Astrocyte (in vitro differentiated cells and primary cell): ENCODE measurements around the gene KRTAP4-3.
"Not testable (repeated sequence)": the region's sequence is repeated elsewhere in the genome, so short reads cannot be mapped to it uniquely, and the experiment has no call there.

Source experiments
- EZH2 ChIP-seq: IDR thresholded peaks from 2 replicates; pipeline ENCODE4 v1.6.1; 2012; ENCODE audit warnings: mild to moderate bottlenecking, low read length, inconsistent platforms; ENCODE audit not compliant: insufficient read depth
- TF ChIP-seq, protein P1 (sequence below): IDR thresholded peaks from 2 replicates; pipeline ENCODE4 v1.5.1; 2011; ENCODE audit warnings: low read depth, mild to moderate bottlenecking, inconsistent platforms, low read length, moderate library complexity; ENCODE audit not compliant: insufficient read depth

GRCh38 chr17:41189837-41190318 lies 21.9 kb upstream of the KRTAP4-3 start, which contains the start of gene KRTAP9-1:
- TF ChIP-seq, protein P1, sequence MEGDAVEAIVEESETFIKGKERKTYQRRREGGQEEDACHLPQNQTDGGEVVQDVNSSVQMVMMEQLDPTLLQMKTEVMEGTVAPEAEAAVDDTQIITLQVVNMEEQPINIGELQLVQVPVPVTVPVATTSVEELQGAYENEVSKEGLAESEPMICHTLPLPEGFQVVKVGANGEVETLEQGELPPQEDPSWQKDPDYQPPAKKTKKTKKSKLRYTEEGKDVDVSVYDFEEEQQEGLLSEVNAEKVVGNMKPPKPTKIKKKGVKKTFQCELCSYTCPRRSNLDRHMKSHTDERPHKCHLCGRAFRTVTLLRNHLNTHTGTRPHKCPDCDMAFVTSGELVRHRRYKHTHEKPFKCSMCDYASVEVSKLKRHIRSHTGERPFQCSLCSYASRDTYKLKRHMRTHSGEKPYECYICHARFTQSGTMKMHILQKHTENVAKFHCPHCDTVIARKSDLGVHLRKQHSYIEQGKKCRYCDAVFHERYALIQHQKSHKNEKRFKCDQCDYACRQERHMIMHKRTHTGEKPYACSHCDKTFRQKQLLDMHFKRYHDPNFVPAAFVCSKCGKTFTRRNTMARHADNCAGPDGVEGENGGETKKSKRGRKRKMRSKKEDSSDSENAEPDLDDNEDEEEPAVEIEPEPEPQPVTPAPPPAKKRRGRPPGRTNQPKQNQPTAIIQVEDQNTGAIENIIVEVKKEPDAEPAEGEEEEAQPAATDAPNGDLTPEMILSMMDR: not testable (repeated sequence)
- not testable (repeated sequence) for TF ChIP-seq EZH2
